ENCODE data around the gene LRBA. TPM values are rescaled to one million over a fixed set of nuclear protein-coding genes. Genes with fewer than 3 reads are reported as not detected.
"Not testable (repeated sequence)": the region's sequence is repeated elsewhere in the genome, so short reads cannot be mapped to it uniquely, and the experiment has no call there.

LRBA gene
- total and polyA plus RNA-seq, 8 donors: 7.3 to 156 (median 73.9) TPM

DNA sequence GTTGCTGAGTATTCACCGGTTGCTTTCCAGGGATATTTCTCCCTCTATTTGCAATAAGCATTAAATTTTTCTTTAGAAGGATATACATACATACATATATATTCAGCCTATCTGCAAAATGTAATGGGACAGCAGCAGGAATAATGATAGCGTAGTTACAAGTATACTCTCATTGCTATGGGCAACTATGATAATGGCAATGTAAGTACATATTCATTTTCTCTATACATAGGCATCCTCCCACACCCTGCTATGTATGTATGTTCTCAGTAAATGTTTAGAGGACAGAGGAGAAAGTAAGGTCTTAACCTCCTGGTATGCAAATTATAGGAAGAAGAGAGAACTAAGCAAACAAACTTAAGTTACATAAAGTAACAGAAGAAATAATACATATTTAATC lies 452.8 kb downstream of the LRBA start:
- DNase-seq: no peak
- no peaks in the 10 kb centered on the region for H3K9me3 ChIP-seq
- intact Hi-C loops (cut with DNase I; ENCODE audit: low total_unique reads): no loop called here
- H3K4me1 ChIP-seq: no peaks in the 10 kb centered on the region
- H3K27me3 ChIP-seq: no peaks in the 10 kb centered on the region
- no peak overlapping the region for H3K27ac ChIP-seq
- peaks cover 0 to 6% (median 3%) of the 10 kb centered on the region in 4 donors for H3K36me3 ChIP-seq
- TF ChIP-seq, protein P1, sequence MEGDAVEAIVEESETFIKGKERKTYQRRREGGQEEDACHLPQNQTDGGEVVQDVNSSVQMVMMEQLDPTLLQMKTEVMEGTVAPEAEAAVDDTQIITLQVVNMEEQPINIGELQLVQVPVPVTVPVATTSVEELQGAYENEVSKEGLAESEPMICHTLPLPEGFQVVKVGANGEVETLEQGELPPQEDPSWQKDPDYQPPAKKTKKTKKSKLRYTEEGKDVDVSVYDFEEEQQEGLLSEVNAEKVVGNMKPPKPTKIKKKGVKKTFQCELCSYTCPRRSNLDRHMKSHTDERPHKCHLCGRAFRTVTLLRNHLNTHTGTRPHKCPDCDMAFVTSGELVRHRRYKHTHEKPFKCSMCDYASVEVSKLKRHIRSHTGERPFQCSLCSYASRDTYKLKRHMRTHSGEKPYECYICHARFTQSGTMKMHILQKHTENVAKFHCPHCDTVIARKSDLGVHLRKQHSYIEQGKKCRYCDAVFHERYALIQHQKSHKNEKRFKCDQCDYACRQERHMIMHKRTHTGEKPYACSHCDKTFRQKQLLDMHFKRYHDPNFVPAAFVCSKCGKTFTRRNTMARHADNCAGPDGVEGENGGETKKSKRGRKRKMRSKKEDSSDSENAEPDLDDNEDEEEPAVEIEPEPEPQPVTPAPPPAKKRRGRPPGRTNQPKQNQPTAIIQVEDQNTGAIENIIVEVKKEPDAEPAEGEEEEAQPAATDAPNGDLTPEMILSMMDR (IDR thresholded peaks at IDR 0.05): no peak
- TF ChIP-seq POLR2A (IDR thresholded peaks at IDR 0.05) (no peak), EP300 (IDR thresholded peaks at IDR 0.05) (no peak), POLR2AphosphoS5 (IDR thresholded peaks at IDR 0.05) (no peak)
- 93 to 100% (median 99%) methylated on average over 2 of the region's 2 CpGs for WGBS, 5 donors
- no peak overlapping the region for H3K4me3 ChIP-seq

DNA sequence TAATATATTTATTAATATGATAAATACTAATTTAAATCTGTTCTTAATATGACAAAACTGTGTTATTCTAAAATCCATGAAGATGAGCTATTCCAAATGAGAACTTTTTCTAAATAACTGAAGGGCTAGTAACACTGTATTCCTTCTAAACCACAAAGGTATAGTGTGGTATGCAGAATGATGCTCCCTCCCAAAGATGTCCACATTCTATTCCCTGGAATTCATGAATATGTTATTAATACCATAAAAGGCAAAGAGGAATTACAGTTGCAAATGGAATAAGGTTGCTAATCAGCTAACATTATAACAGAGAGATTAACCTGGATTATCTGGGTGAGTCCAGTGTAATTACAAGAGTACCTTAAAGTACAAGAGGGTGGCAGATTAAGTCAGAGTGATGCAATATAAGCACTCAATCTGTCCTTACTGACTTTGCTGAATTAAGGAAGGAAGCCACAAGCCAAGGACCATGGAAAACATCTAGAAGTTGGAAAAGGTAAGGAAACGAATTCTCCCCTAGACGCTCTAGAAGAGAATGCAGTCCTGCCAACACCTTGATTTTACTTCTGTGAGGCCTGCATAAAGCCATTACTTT lies 453.8 kb downstream of the LRBA start:
- Histone ChIP-seq H3K27ac (no peak overlapping the region), H3K9me3 (no peaks in the 10 kb centered on the region), H3K27me3 (no peaks in the 10 kb centered on the region), H3K4me1 (no peaks in the 10 kb centered on the region), H3K4me3 (no peak overlapping the region), H3K36me3 (peaks cover 0 to 6% (median 3%) of the 10 kb centered on the region in 4 donors)
- TF ChIP-seq POLR2A (IDR thresholded peaks at IDR 0.05): no peak
- TF ChIP-seq, protein P1 (IDR thresholded peaks at IDR 0.05): no peak
- TF ChIP-seq POLR2AphosphoS5 (IDR thresholded peaks at IDR 0.05): no peak
- TF ChIP-seq EP300 (IDR thresholded peaks at IDR 0.05): no peak
- WGBS, 5 donors: 90 to 100% (median 96%) methylated on average over 2 of the region's 2 CpGs
- DNase-seq: no peak
- intact Hi-C loops (cut with DNase I; ENCODE audit: low total_unique reads): no loop called here

DNA sequence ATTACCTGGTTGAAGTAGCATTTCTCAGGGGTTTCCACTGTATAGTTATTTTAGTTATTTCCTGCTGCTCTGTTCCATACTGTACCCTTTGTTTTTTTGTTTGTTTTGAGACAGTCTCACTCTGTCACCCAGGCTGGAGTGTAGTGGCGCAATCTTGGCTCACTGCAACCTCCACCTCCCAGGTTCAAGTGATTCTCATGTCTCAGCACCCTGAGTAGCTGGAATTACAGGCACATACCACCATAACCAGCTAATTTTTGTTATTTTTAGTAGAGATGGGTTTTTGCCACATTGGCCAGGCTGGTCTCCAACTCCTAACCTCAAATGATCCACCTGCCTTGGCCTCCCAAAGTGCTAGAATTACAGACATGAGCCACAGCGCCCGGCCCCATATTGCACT lies 457.3 kb downstream of the LRBA start:
- H3K4me1 ChIP-seq; H3K27me3 ChIP-seq; intact Hi-C loops (cut with DNase I; ENCODE audit: low total_unique reads); DNase-seq; H3K4me3 ChIP-seq; H3K27ac ChIP-seq; H3K9me3 ChIP-seq; H3K36me3 ChIP-seq: not testable (repeated sequence)
- 95 to 98% (median 98%) methylated on average over 3 of the region's 3 CpGs for WGBS, 5 donors

DNA sequence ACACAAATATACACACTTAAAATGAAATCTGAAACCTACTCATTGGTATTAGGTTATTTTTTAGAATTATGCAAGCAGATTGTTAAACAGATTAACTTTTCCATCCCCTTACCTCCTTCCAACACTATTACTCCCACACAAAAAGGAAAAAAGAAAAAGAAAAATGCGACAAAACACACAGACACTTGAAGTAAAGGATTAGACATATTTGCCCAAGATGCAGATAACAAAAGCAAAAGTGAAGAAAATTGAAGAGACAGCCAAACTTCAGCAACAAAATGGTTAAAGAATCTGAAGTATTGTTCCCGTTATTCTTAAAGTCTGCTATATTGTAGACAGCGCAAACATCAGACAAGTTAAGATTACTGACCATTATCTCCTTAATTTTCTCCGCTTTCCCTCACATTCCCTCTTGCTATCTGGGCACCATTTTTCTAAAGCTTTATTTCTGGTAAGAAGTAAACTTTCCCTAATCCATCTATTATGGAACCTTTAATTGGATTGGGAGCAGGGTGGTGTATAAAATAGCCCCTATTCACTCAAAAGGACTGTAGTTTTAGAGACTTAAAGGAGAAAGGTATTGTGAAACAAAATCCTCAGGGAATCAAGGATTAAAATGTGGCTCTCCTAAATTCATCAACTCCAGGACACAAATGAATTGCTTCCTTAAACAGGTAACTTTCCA lies 467.8 kb downstream of the LRBA start:
- Histone ChIP-seq H3K4me3 (no peak overlapping the region), H3K36me3 (no peaks in the 10 kb centered on the region), H3K9me3 (no peaks in the 10 kb centered on the region), H3K4me1 (no peaks in the 10 kb centered on the region), H3K27me3 (no peaks in the 10 kb centered on the region), H3K27ac (no peak overlapping the region)
- 71 to 81% (median 79%) methylated on average over 4 of the region's 4 CpGs for WGBS, 5 donors
- intact Hi-C loops (cut with DNase I; ENCODE audit: low total_unique reads): no loop called here
- no peak for TF ChIP-seq POLR2A (IDR thresholded peaks at IDR 0.05)
- no peak for TF ChIP-seq EP300 (IDR thresholded peaks at IDR 0.05)
- TF ChIP-seq, protein P1 (IDR thresholded peaks at IDR 0.05): no peak
- TF ChIP-seq POLR2AphosphoS5 (IDR thresholded peaks at IDR 0.05): no peak
- no peak for DNase-seq

DNA sequence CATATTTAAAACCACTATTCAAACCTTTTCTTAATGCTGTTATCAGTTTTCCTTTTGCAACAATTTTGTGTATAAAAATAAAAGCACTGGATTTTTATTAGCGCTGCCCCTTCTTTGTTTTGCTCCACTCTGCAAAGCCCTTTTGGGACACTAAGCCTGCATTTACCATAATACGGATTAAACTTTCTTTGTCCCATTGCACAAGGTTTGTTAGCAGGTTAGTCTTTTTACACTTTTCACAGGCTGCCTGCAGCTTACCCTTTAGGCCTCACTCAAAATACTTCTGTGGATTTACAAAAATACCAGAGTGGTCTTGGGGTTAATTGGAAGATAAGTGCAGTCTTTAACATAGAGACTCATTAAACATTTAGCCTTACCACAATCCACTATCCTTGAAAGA lies 468.8 kb downstream of the LRBA start:
- Histone ChIP-seq H3K4me3 (no peak overlapping the region), H3K27ac (no peak overlapping the region), H3K4me1 (no peaks in the 10 kb centered on the region), H3K9me3 (no peaks in the 10 kb centered on the region), H3K27me3 (no peaks in the 10 kb centered on the region), H3K36me3 (no peaks in the 10 kb centered on the region)
- intact Hi-C loops (cut with DNase I; ENCODE audit: low total_unique reads): no loop called here
- WGBS, 5 donors: 92 to 100% (median 96%) methylated on average over 2 of the region's 2 CpGs
- no peak for DNase-seq
- TF ChIP-seq EP300 (IDR thresholded peaks at IDR 0.05) (no peak), POLR2A (IDR thresholded peaks at IDR 0.05) (no peak), POLR2AphosphoS5 (IDR thresholded peaks at IDR 0.05) (no peak)
- TF ChIP-seq, protein P1 (IDR thresholded peaks at IDR 0.05): no peak

Measured in stomach (tissue), 9 donors.